HepG2 (cell line): ENCODE data around the gene RAB24.

Experiments used
- CEBPB ChIP-seq: IDR thresholded peaks from 2 replicates; pipeline ENCODE4 v1.6.1; 2011; ENCODE audit warnings: low read depth, low read length, improper control_type of control experiment, borderline replicate concordance
- HNF4G ChIP-seq, 2 experiments: sonication (generic) in 1 of 2; formaldehyde crosslinking in 1 of 2; IDR thresholded peaks; 2 replicates each; pipeline versions ENCODE4 v1.4.0 to v1.6.1; 2011 to 2020; ENCODE audit warnings: borderline replicate concordance in 2 of 2, low read depth in 2 of 2, mild to moderate bottlenecking in 2 of 2, low read length in 1 of 2, missing genetic modification reagents in 1 of 2, moderate library complexity in 1 of 2
- NAIF1 ChIP-seq: sonication (generic); formaldehyde crosslinking; IDR thresholded peaks from 2 replicates; pipeline ENCODE4 v1.5.0; 2020; ENCODE audit warnings: mild to moderate bottlenecking, missing genetic modification reagents, borderline replicate concordance
- NBN ChIP-seq: fragments of 450-650 bp; conservative IDR thresholded peaks from 2 replicates; pipeline ENCODE4 v1.6.1; 2017
- ZNF383 ChIP-seq: sonication (generic); formaldehyde crosslinking; IDR thresholded peaks from 2 replicates; pipeline ENCODE4 v1.4.0; 2020; ENCODE audit warnings: missing genetic modification reagents, mild to moderate bottlenecking, borderline replicate concordance

- TF ChIP-seq NAIF1 (CRISPR knock-in tag) (no peak), HNF4G (IDR thresholded peaks at IDR 0.05; ENCODE audit: borderline replicate concordance, low read depth, low read length) (no peak), HNF4G (CRISPR knock-in tag; IDR thresholded peaks at IDR 0.05; ENCODE audit: borderline replicate concordance, low read depth) (no peak), CEBPB (no peak), NBN (no peak), ZNF383 (no peak)
These were observed 5.6 kb downstream of the RAB24 start for GRCh38 chr5:177297922-177298321.
